HG03095 (cell line): ENCODE measurements around the gene IL1R2.
"Not testable (repeated sequence)": the region's sequence is repeated elsewhere in the genome, so short reads cannot be mapped to it uniquely, and the experiment has no call there.

ENCODE experiments used
- ATAC-seq: cut with Tn5 transposase; IDR thresholded peaks from one replicate; pipeline ENCODE4 v1.9.1; 2021; ENCODE audit warnings: moderate library complexity; ENCODE audit not compliant: unreplicated experiment

The IL1R2 gene

DNA sequence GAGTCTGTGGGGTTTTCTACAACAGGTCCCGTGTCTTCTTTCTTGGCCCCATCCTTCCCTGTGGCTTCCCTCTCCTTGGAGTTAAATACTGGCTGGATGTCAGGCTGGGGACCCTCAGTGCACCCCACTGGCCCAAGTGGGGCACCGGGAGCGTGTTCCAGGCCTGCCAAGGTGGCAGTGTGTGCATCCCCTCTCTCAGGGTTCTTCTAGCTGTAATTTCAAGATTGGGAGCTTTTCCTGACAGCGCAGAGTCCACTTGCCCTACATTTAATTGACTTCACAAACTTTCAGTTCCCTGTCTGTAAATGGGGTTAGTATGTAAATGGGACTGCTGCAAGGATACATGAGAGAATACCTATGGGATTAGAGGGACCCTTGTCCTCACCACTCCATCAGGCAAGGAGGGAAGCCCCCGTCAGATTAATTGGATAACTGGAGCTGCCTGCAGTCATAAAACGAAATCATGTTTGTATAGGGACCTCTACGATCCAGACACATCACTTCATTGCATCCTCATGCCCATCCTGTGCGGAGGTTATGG, 66.6 kb downstream of the IL1R2 start:
- ATAC-seq = no peak

DNA sequence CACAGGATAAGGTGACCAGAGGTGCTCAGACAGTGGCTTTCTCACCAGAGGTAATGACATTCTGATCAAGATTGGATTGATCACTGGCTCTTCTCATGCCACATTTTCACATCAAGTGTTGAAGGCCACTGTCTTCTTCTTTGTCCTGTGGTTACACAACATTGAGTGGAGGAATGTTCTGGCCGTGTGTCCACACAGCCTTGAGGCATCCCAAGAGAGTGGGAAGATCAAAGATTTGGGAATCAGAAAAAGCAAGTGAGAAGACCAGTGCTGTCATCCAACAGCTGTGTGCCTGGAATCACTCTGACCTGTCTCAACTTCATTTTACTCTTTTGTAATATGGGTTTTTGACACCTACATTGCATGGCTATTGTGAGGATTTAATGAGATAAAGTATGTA, 67.4 kb downstream of the IL1R2 start:
- ATAC-seq = no peak

DNA sequence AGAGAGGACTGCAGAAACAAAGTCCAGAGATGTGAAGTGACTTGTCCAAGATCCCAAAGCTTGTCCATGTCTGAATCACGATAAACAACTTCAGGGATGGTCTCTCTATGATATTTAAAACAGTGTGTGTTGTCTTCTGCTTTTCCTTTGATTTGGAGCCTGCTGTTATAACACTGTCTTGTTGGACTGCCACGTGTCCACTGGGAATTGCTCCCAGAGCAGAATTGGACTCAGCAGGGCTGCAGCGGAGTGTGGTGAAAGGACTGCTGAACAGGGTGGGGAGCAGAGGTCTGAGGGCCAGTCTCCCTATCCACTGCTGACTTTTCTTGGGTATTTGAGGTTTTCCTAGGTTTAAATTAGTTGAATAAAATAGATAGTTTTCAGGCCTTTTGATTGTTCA, 68.3 kb downstream of the IL1R2 start:
- no peak for ATAC-seq

DNA sequence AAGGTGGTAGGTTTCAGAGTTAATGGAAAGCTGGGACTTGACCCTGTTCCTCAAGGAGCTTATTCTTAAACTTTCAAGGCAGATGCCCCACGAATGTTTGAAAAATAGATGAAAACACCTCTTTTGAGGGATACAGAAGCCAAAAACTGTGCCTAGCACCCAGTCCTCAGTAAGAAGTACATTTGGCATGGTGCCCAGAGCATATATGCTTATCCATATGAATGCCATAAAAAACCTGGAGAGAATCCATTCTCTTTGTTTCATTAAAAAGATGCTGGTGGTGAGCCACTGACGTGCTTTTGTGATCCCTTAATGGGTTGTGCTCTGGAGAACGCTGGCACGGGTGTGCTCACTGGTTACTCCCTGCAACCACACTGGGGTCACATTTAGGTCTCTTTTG, 69.0 kb downstream of the IL1R2 start:
- ATAC-seq = no peak

DNA sequence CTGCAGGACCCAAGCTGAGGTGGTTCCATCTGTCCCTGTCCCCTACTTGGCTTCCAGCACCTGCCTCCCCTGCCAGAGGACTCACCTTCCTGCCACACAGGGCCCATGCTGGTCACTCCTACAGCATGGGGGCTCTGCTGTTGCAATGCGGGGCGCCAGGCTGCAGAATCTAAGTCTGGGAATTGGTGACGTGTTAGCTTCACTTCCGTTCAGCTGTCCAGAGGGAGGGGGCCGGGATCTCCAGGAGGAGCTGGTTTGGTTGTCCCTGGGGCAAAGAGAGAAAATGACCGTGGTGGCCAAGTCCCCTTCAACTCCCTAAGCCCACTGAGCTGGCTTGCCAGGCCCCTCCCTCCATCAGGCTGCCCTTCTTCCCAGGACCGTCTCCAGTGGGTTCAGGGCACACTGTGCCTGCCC, 69.5 kb downstream of the IL1R2 start:
- ATAC-seq = no peak

DNA sequence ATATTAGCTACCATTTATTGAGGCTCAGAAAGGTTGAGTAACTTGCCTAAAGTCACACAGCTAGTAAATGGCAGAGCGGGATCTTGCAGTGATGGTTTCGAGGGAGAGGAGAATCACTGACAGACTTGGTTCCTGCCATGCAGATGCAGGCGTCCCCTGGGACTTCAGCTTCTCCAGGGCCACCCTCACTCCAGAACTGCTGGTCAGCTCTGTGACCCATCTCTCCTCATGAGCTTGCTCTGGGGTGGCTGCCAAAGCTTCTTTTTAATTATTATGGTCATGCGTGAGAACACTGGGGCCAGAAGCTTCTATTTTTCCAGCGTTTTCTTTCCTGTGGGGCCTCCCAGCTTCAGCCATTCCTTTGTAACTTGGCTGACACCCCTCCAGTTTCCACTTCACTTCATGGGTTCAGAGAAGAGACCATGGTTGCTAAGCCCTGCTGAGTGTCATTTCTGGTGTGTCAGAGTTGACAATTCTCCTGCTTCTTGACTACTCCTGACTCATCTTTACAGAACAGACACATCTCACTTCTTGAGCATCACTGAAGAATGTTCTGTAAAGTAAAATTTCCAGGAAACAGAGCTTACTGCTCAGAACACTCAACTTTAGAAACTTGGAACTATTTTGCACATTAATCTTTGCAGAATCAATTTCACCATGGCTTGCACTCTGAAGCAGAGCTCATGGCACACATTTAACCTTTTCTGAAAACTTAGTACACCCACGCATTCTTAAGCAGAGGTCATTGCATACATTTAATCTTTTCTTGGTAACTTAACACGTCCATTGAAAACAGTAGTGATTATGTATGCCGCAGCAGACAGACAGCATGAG, 70.4 kb downstream of the IL1R2 start:
- no peak for ATAC-seq

DNA sequence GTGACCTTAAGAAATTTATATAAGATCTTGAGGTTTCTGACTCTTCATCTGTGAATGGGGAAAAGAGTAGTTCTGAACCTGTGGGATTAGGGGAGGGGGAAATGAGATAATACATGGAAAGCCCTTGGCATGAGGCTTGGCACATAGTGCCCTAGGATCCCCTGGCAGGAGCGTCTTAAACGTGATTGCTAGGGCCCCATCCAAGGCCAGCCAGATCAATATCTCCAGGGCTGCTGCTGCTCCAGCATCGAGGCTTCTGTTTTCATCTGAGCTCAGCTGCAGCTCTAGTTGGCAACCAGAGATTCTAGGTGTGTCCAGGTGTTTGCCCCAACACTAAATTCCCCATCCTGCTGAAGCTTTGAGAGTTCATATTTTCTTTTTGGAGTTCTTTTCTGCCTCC, 71.0 kb downstream of the IL1R2 start:
- no peak for ATAC-seq

DNA sequence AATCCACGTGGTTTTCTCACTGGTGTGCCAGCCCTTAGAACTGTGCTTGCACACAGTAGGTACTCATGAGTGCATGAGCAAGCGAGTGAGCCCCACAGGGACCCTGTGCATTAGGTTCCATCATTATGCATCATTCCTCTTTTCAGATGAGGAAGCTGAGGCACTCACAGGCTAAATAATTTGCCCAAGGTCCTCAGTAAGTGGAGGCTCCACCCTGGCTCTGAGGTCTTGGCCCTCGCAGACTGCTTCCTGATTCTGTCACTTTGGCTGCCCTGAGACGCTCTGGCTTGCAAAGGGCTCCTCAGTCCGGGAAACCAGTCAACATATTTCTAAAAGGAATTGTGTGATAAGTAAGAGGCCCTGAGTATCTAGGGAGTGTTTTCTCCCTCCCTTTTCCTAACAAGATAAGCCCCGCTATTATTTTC, 71.7 kb downstream of the IL1R2 start:
- ATAC-seq = no peak

DNA sequence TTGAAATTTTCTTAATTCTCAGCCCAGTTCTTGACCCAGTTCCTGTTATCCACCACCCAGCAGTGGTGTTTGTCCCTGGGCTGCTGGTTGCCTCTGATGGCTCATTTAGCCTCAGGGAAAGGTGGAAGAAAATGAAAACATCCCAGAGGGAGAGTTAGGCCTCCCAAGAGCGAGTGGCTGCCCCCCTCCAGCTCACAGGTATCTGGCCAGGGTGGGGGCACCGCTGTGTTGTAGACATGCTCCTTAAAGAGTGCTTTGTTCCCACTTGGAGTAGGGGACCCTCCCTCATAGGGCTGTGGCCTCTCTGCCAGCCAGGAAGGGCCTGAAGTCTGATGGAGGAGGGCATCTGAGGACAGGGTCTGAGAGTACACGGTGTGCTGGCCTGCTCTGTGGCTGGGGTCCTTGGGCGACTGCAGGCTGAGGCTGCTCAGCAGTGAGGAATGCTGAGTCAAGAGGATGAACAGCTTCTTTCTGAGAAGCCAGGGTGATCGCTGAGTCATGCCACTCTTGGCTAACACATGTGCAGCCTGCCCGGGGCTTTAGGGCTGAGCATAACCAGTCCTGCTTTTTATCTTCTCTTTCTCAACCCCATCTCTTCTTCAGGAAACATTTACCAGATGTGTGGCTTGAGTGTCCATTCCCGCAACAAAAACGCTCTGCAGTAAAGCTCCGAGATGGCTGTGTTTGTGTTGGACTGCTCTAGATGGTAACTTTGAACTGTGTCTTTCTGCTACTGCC, 72.3 kb downstream of the IL1R2 start:
- no peak for ATAC-seq

DNA sequence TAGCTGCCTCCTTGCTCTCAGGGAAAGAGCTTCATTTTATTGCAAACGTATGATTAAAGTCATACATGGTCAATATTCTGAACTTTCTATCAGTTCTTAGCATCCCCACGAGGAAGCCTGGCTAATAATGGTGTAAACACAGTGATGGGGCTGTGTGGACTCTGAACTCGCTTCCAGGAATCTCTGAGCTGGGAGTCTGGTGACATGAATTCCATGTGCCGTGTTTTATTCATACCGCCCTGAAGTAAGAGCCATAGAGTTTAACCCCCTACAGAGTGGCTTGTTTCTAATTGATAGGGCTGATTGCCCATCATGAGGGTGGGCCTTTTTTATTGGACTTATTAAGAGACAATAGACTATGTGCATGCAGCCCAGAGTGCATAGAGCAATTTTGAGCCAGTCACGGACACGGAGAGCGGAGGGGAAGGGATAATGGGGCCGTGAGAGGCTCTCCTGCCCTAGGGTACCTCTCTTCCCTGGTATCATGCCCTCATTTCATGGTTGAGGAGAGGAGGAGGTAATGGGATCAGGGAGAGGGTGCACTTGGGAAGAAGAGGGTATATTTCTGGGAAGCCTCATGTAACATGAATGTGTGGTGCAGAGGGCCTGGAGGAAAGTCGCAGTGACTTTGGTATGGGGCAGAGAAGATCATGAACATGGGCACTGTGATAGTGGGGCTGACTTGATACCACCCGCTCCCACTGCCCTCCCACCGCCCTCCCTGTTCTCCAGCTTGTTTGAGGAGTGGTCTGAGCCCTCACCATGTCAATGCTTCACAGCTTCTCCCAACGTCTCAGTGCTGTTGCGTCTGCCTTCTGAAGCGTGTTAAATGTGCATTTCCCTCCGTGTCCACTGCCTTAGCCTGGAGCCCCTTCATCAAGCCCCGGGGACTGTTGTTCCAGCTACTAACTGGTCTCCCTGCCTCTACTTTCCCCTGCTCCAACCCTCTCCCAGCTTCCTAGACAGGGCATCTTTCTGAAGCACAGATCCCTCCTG, 73.2 kb downstream of the IL1R2 start:
- ATAC-seq = no peak

DNA sequence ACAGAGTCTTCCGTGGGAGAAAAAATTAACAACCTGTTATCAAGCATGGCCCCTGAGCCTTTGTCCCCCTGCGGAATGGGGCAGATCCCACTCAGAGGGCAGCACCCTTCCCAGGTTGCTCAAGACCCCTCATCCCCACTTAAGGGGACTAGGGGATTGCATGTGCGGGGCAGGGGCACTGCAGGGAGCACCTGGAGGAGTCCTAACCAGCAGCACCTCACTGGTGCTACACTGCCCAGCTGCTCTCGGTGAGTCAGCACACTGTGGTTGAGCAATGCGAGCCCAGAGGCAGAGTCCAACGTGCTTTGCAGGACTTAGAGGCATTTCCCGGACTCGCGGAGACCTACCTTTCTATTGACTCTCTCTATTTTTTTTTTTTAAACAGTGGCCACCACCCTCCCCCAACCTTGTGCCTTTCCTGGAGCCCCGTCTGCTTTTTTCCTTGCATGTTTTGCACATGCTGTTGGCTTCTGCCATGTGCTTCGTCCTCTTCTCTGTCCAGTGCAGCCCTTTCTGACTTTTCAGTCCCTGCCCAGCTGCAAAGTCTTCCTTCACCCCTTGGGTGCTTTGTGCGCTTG, 74.0 kb downstream of the IL1R2 start:
- ATAC-seq = no peak

DNA sequence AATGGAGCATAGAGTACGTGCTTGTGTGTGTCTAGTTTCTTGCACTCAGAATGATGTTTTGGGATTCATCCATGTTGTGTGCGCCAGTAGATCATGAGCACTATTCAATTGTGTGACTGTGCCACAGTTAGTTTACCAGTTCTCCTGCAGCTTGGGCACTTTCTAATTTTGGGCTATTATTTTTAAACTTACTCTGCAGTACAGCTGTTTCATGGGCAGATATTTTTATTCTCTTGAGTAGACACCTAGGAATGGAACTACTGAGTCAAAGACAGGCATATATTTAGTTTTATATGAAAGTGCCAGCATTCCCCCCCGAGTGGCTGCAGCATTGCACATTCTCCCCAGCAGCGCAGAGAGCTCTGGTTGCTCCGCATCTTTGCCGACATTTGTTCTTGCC, 74.8 kb downstream of the IL1R2 start:
- no peak for ATAC-seq

DNA sequence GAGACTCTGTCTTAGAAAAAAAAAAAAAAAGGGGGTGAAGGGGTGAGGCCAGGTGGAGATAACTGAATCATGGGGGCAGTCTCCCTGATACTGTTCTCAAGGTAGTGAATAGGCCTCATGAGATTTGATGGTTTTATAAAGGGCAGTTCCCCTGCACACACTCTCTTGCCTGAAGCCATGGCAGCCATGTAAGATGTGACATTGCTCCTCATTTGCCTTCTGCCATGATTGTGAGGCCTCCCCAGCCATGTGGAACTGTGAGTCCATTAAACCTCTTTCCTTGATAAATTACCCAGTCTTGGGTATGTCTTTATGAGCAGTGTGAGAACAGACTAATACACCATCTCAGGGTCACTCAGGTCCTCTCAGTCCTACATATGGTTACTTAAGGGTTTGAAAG, 76.4 kb downstream of the IL1R2 start:
- not testable (repeated sequence) for ATAC-seq

DNA sequence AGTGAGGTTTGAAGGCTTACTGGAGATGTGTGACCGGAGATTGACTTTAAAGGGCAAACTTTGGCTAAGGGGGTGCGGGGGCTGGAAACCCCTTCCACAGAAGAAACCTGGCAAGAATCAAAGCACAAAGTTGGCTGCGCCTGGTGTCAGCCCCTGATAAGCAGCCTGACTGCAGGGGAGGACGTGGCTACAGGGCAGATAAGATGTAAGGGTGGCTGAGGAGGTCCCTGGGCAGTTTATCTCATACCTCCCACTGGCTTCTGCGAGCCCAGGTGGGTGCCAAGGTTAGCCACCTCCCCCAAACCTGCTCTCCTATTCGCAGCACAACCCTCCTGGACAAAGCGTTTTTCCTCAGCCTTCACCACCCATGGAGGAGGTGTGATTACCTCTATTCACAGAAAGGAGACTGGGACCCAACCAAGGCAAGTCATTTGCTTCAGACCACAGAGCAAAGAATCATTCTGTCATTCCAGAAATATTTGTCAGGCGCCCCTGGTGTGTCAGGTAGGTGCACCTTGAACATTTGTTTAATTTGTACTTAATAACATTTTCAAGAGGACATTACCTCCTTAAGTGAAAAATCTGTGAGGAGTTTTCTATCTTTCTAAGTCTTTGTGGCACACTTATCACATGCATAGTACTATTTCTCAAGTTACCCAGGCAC, 77.7 kb downstream of the IL1R2 start:
- no peak for ATAC-seq

DNA sequence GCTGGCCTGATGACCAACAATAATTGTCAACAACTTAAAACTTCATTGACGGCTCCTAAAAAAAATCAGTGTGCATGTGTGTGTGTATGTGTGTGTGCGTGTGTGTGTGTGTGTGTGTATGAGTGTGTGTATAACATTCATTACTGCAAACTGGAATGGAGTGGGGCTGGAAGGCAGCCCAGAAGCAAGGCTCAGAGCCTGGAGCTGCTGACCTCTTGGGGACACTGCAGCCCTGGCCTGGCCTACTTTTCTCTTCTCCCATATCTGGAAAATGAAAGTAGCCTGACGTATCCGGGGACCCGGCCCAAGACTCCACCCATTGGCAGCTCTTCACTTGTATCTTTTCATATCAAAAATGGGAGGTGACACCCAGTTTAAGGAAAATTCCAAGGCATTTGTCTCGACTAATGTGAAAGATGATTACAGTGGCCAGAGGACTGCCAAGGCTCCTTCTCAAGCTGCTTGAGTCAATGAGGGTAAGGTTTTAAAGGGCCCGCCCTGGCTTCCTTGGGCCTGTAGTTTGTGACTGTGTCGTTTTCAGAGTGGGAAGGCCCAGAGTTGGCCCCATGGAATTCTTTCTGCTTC, 78.4 kb downstream of the IL1R2 start:
- ATAC-seq = no peak

DNA sequence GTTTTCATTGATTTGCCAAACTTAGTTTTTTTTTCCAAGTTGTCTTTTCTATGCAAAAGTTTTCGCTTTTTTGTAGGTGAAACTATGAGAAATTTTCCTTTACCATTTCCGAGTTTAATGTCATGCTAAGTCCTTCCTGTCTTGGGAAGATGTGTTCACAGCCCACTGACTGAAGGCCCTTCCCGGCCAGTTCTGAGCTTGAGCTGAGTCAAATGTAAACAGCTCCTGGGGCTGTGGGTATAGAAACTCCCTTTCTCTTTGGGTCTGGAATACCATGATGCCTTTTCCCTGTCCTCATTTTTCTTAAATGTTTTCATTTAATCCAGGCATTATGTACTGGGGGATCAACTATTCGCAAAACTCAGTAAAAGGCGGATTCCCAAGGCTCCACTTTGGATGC, 81.0 kb downstream of the IL1R2 start:
- ATAC-seq = no peak

DNA sequence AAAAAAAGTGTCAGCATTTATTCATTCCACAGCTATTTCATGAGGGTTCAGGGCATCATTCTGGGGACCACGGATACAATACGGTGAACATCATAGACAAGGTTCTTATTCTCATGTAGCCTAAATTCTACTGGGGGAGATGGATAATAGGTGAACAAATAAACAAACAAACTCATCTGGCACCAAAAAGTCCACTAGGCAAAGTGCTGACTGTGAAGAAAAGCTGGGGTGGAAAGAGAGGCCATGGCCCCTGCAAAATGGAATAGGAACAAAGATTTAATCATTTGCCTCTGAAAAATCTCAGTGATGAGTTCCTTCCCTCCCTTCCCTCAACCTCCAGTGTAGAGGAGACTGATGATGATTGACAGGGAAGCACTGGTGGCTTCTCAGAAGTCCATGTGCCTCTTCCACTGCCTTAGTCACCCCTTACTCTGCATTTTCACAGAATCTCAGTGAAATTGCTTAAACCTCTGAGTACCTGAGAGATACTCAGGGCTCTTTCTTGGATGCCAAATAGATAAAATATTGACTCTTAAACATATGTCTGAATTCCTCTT, 81.5 kb downstream of the IL1R2 start:
- no peak for ATAC-seq

DNA sequence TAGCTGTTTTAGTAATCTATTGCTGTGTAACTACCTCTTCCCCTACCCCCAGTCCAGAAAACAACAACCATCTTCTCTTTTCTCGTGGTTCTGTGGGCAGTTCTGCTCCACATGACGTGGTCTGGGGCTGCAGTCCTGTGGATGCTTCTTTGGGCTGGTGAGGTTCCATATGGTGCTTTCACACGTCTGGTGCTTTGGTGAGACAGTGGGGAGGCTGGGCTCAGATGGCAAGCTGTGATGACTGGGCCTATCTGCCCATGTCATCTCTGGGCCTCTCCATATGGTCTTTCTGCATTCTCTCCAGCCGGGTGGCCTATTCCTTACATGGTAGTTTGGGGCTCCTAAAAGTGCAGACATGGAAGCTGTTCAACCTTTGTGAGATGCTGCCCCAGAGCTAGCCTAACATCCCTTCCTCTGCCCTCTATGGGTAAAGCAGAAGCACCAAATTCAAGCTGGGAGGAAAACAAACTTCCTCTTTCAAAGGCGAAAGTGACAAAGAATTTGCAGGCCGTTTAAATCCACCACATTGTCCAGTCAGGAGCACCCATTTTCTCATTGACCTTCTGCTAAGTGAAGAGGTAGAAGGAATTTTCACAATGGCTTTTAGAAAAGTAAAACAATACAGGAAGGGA, 82.5 kb downstream of the IL1R2 start:
- ATAC-seq = no peak

DNA sequence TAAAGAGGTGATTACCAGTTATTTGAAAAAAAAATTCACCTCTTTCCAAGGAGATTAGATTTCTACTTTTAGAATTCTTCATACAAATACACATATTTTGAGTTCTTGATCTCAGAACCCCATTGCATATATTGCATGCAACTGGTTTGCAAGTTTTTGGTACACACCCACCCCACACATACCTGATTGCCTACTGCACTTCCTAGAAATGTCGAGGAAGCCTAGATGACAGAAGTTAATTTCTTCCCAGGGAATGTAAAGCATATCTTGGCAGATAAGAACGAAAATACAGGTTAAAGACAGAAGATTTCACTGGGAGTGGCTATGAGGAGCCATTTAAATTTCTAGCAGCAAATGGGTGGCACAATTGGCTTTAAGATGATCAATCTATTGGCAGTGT, 83.7 kb downstream of the IL1R2 start:
- ATAC-seq = no peak
